H9 (cell line): ENCODE results near the gene MOB1B. TPM values are rescaled to one million over a fixed set of nuclear protein-coding genes. Genes with fewer than 3 reads are reported as not detected.

Source experiments
- DNase-seq: peaks from one replicate; pipeline ENCODE4 v3.0.0-alpha.2; 2017
- H2AFZ ChIP-seq: one replicate; pipeline ENCODE4 v1.6.1; 2013; ENCODE audit warnings: mild to moderate bottlenecking, low read length, control low read depth, moderate library complexity
- H2AK5ac ChIP-seq: 2 replicates; pipeline ENCODE4 v1.6.1; 2013; ENCODE audit warnings: low read length, control low read depth, mixed read lengths; ENCODE audit not compliant: insufficient read length
- H2BK120ac ChIP-seq: one replicate; pipeline ENCODE4 v1.6.1; 2013; ENCODE audit warnings: low read depth, mild to moderate bottlenecking, low read length, control low read depth, inconsistent platforms; ENCODE audit not compliant: poor library complexity, severe bottlenecking
- H2BK12ac ChIP-seq: 2 replicates; pipeline ENCODE4 v1.6.1; 2013; ENCODE audit warnings: low read length, control low read depth, mixed read lengths, low read depth; ENCODE audit not compliant: insufficient read length
- H2BK15ac ChIP-seq: 2 replicates; pipeline ENCODE4 v1.6.1; 2013; ENCODE audit warnings: low read depth, low read length, control low read depth
- H2BK20ac ChIP-seq: one replicate; pipeline ENCODE4 v1.6.1; 2013; ENCODE audit warnings: low read depth, mild to moderate bottlenecking, low read length, control low read depth, inconsistent platforms; ENCODE audit not compliant: poor library complexity, severe bottlenecking
- H2BK5ac ChIP-seq: 2 replicates; pipeline ENCODE4 v1.6.1; 2013; ENCODE audit warnings: low read length, control low read depth, mixed read lengths; ENCODE audit not compliant: insufficient read length
- H3K14ac ChIP-seq: 2 replicates; pipeline ENCODE4 v1.6.1; 2013; ENCODE audit warnings: low read length, control low read depth; ENCODE audit not compliant: insufficient read depth
- H3K18ac ChIP-seq: 2 replicates; pipeline ENCODE4 v1.6.1; 2013; ENCODE audit warnings: low read depth, mild to moderate bottlenecking, mixed read lengths, low read length, control low read depth; ENCODE audit not compliant: insufficient read length
- H3K23ac ChIP-seq: 2 replicates; pipeline ENCODE4 v1.6.1; 2013; ENCODE audit warnings: low read length, control low read depth, mixed read lengths, low read depth; ENCODE audit not compliant: insufficient read length
- H3K23me2 ChIP-seq: 2 replicates; pipeline ENCODE4 v1.6.1; 2013; ENCODE audit warnings: low read depth, mild to moderate bottlenecking, mixed read lengths, low read length, control low read depth; ENCODE audit not compliant: insufficient read length, poor library complexity, severe bottlenecking
- H3K27ac ChIP-seq: 2 replicates; pipeline ENCODE4 v1.5.1; 2013; ENCODE audit warnings: low read length, control low read depth, mixed read lengths, low read depth; ENCODE audit not compliant: insufficient read length
- H3K27me3 ChIP-seq: 2 replicates; pipeline ENCODE4 v1.6.1; 2013; ENCODE audit warnings: low read length, control low read depth, inconsistent platforms; ENCODE audit not compliant: insufficient read depth
- H3K4ac ChIP-seq: 2 replicates; pipeline ENCODE4 v1.6.1; 2013; ENCODE audit warnings: low read depth, mild to moderate bottlenecking, control low read depth, inconsistent platforms, low read length, moderate library complexity
- H3K4me1 ChIP-seq: 2 replicates; pipeline ENCODE4 v1.6.1; 2013; ENCODE audit warnings: low read length, control low read depth, inconsistent platforms; ENCODE audit not compliant: insufficient read depth
- H3K4me2 ChIP-seq: 2 replicates; pipeline ENCODE4 v1.6.1; 2013; ENCODE audit warnings: low read length, control low read depth, mixed read lengths; ENCODE audit not compliant: insufficient read length, insufficient read depth
- H3K56ac ChIP-seq: 2 replicates; pipeline ENCODE4 v1.6.1; 2013; ENCODE audit warnings: low read depth, mild to moderate bottlenecking, mixed read lengths, low read length, control low read depth; ENCODE audit not compliant: insufficient read length
- H3K79me1 ChIP-seq: 2 replicates; pipeline ENCODE4 v1.6.1; 2013; ENCODE audit warnings: low read depth, mild to moderate bottlenecking, moderate library complexity, low read length, control low read depth, inconsistent platforms; ENCODE audit not compliant: insufficient read depth, poor library complexity, severe bottlenecking
- H3K79me2 ChIP-seq: 2 replicates; pipeline ENCODE4 v1.6.1; 2013; ENCODE audit warnings: low read length, control low read depth, inconsistent platforms; ENCODE audit not compliant: insufficient read depth
- H3K9ac ChIP-seq: 2 replicates; pipeline ENCODE4 v1.6.1; 2013; ENCODE audit warnings: low read length, control low read depth, mixed read lengths; ENCODE audit not compliant: insufficient read length; ENCODE audit errors: extremely low read depth
- H3K9me3 ChIP-seq: one replicate; pipeline ENCODE4 v1.6.1; 2013; ENCODE audit warnings: low read depth, low read length, inconsistent platforms; ENCODE audit not compliant: control insufficient read depth
- H3T11ph ChIP-seq: one replicate; pipeline ENCODE4 v1.6.1; 2013; ENCODE audit warnings: mild to moderate bottlenecking, low read length, control low read depth, inconsistent platforms
- H4K20me1 ChIP-seq: one replicate; pipeline ENCODE4 v1.6.1; 2013; ENCODE audit not compliant: control insufficient read depth, insufficient read length, insufficient read depth
- H4K5ac ChIP-seq: 2 replicates; pipeline ENCODE4 v1.6.1; 2013; ENCODE audit warnings: low read depth, mild to moderate bottlenecking, mixed read lengths, low read length, control low read depth; ENCODE audit not compliant: insufficient read length
- H4K8ac ChIP-seq: replicated peaks from 2 replicates; pipeline ENCODE4 v1.6.1; 2013; ENCODE audit warnings: low read length, control low read depth, mixed read lengths, low read depth; ENCODE audit not compliant: insufficient read length
- H4K91ac ChIP-seq: 2 replicates; pipeline ENCODE4 v1.6.1; 2013; ENCODE audit warnings: low read depth, mild to moderate bottlenecking, moderate library complexity, mixed read lengths, low read length, control low read depth; ENCODE audit not compliant: insufficient read length
- H3K27ac Mint-ChIP-seq, 3 experiments: 2 replicates in 2 of 3; 3 replicates in 1 of 3; pipeline ENCODE4 v1.8.0; 2020 to 2021; ENCODE audit warnings: mixed read lengths in 3 of 3, mild to moderate bottlenecking in 1 of 3, moderate library complexity in 1 of 3
- H3K27me3 Mint-ChIP-seq: 2 replicates; pipeline ENCODE4 v1.8.0; 2021; ENCODE audit warnings: low read depth, mild to moderate bottlenecking, moderate library complexity, mixed read lengths
- H3K36me3 Mint-ChIP-seq, 3 experiments: 2 replicates in 2 of 3; 3 replicates in 1 of 3; pipeline ENCODE4 v1.8.0; 2020 to 2021; ENCODE audit warnings: low read depth in 3 of 3, mixed read lengths in 3 of 3; ENCODE audit not compliant: insufficient read depth in 1 of 3
- H3K4me1 Mint-ChIP-seq, 2 experiments: 2 replicates each; pipeline ENCODE4 v1.8.0; 2020; ENCODE audit warnings: mixed read lengths in 2 of 2
- H3K4me3 Mint-ChIP-seq, 2 experiments: 2 replicates in 1 of 2; 3 replicates in 1 of 2; pipeline ENCODE4 v1.8.0; 2020 to 2021; ENCODE audit warnings: mild to moderate bottlenecking in 2 of 2, mixed read lengths in 2 of 2, moderate library complexity in 1 of 2
- H3K9me3 Mint-ChIP-seq, 2 experiments: 2 replicates in 1 of 2; 3 replicates in 1 of 2; pipeline ENCODE4 v1.8.0; 2020; ENCODE audit warnings: mild to moderate bottlenecking in 2 of 2, mixed read lengths in 2 of 2, moderate library complexity in 1 of 2
- CTCF ChIP-seq: fragments of 200-600 bp; sonication (generic); conservative IDR thresholded peaks from 3 replicates; pipeline ENCODE4 v1.8.0; 2021; ENCODE audit warnings: antibody characterized with exemption, mild to moderate bottlenecking
- WGBS: extraction: QIAGEN DNeasy Blood & Tissue Kit; methylation state at CpG from one replicate; pipeline ENCODE4 v1.1.7; 2013; ENCODE audit warnings: missing lambda C conversion rate, low lambda C conversion rate, mixed read lengths; ENCODE audit not compliant: insufficient read length; ENCODE audit errors: extremely low coverage; 5-methylcytosine and 5-hydroxymethylcytosine counted together
- total RNA-seq: library from RNA; stranded (reverse); gene quantifications from 2 replicates; pipeline ENCODE4 v1.2.1, GENCODE V29; 2021

Gene MOB1B
- total RNA-seq, 1 experiment from 2014 or later, result 30.3 TPM

GRCh38 chr4:70902577-70903290, 565 bp downstream of the MOB1B start:
- Histone ChIP-seq H3K4ac (no peak overlapping the region), H2AK5ac (no peak overlapping the region), H2BK12ac (no peak overlapping the region), H4K5ac (no peak overlapping the region), H3K79me2 (peaks cover 6% of the 10 kb centered on the region; the same call in 1 of the 2 replicates), H3K9me3 (no peaks in the 10 kb centered on the region), H3K23me2 (peaks cover 6% of the 10 kb centered on the region), H3K14ac (peak overlapping the region; percentile 21), H3K4me1 (no peaks in the 10 kb centered on the region), H3K18ac (no peak overlapping the region), H4K8ac (no peak overlapping the region), H3K79me1 (peaks cover 2% of the 10 kb centered on the region), H3T11ph (no peak overlapping the region), H2AFZ (no peak overlapping the region), H3K23ac (no peak overlapping the region), H2BK20ac (no peak overlapping the region), H3K9ac (peak overlapping the region; percentile 79), H3K27ac (no peak overlapping the region), H2BK120ac (no peak overlapping the region), H3K56ac (no peak overlapping the region), H4K20me1 (no peaks in the 10 kb centered on the region), H2BK5ac (no peak overlapping the region), H4K91ac (no peak overlapping the region), H2BK15ac (no peak overlapping the region), H3K4me2 (peak overlapping the region; percentile 82), H3K27me3 (no peaks in the 10 kb centered on the region)
- no CpG with 5 or more reads among the region's 48 CpGs for WGBS
- Mint-ChIP-seq H3K27ac (peak overlapping the region; percentile 92 to 98 (median 97); a peak in 6 of 7 replicates), H3K4me1 (peaks cover 11 to 13% of the 10 kb centered on the region in 2 experiments), H3K27me3 (no peaks in the 10 kb centered on the region), H3K4me3 (peak overlapping the region; percentile 98 to 99), H3K9me3 (no peaks in the 10 kb centered on the region), H3K36me3 (peaks cover 19 to 27% (median 20%) of the 10 kb centered on the region in 3 experiments)
- TF ChIP-seq CTCF, result no peak
- no peak for DNase-seq
